ENCODE data around the gene DRD4. TPM values are rescaled to one million over a fixed set of nuclear protein-coding genes. Genes with fewer than 3 reads are reported as not detected.

The DRD4 gene
- total and polyA plus RNA-seq, 2 of the 13 experiments (the other 11 are each of a cell fraction or from before 2014, with no cell fraction given): 0.09 to 0.13 TPM

DNA sequence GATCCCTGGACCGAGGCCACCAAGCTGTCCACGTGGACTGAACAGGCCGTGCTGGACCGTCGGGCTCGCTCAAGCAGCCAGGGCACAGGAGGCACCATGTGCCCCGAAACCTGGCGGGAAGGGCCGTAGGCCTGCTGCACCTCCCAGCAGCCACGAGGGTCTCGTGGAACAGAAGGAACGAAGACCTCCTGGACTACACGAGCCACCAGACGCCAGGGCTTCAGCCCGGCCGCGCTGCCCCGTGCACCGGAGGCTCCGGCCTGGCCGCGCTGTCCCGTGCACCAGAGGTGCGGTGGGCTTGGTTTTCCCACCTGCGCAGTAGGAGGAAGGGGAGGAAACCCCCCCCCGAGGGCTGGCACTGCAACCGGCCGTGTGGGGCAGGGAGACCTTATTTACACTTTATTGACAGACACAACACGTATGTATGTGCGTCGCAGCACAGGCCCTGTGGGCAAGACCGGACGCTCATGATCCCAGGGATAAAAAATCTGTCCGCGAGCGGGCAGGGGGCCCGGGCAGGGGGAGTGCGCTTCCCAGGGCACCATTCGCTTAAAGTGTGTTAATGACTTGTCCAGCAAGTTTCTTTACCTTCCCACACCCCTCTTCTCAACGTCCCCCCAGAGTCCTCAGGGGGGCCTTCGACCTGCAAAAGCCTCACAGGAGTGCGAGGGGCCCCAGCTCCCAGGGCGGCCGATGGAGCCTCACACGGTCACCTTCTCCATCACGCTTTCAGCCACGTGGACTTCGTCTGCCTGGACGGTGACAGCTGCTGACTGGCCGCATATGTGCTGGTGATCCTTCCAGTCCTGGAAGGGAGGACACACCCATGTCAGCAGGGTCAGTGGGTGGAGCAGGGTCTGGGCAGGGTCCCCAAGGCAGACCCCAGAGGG lies 7.0 kb downstream of the DRD4 start:
- WGBS (ENCODE audit: low lambda C conversion rate): 97% methylated on average over 44 of the region's 50 CpGs
- no peaks in the 10 kb centered on the region for H3K9me3 ChIP-seq (ENCODE audit: low read length)
- 0 out of 2 replicates have a peak, but pooled peaks cover 5% of the 10 kb centered on the region for H4K20me1 ChIP-seq (ENCODE audit: insufficient read depth, low read length)
- no peak overlapping the region for H3K9ac ChIP-seq (ENCODE audit: insufficient read depth, low read depth, low read length)
- ATAC-seq: no peak; the same call in 2 of the 3 replicates
- DNase-seq (ENCODE audit: low spot score): no peak
- CTCF ChIA-PET (ENCODE audit: low intra/inter-chr PET ratio, low total read pairs): no interaction called here
- no peak overlapping the region for H3K4me3 ChIP-seq (replicated peaks in 1 of 3; ENCODE audit: insufficient read depth in 1 of 3, low read depth in 2 of 3, low read length in 3 of 3)
- no peak overlapping the region for H2AFZ ChIP-seq (ENCODE audit: low read length)
- H3K36me3 ChIP-seq (replicated peaks in 1 of 2; ENCODE audit: control insufficient read depth in 1 of 2, insufficient read depth in 2 of 2, low read length in 2 of 2): peaks cover 4 to 10% of the 10 kb centered on the region in 2 experiments; a peak in 3 of 5 replicates
- peaks cover 12% of the 10 kb centered on the region; the same call in 1 of the 2 replicates for H3K4me1 ChIP-seq (ENCODE audit: insufficient read depth, low read length)
- H3K4me2 ChIP-seq (ENCODE audit: low read depth, low read length): no peak overlapping the region
- H3K27me3 ChIP-seq (ENCODE audit: control insufficient read depth in 1 of 2, insufficient read depth in 2 of 2, low read length in 2 of 2): no peaks in the 10 kb centered on the region
- no peak overlapping the region for H3K27ac ChIP-seq (ENCODE audit: extremely low read length, insufficient read depth, low read length)
- no TSS peak for BruUV-seq (replicated peaks)
- TF ChIP-seq, protein P1, sequence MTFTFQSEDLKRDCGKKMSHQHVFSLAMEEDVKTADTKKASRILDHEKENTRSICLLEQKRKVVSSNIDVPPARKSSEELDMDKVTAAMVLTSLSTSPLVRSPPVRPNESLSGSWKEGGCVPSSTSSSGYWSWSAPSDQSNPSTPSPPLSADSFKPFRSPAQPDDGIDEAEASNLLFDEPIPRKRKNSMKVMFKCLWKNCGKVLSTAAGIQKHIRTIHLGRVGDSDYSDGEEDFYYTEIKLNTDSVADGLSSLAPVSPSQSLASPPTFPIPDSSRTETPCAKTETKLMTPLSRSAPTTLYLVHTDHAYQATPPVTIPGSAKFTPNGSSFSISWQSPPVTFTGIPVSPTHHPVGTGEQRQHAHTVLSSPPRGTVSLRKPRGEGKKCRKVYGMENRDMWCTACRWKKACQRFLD (CRISPR knock-in tag; IDR thresholded peaks at IDR 0.05; ENCODE audit: borderline replicate concordance): no peak
- peak; percentile 86 for TF ChIP-seq AGO2 (optimal IDR thresholded peaks at IDR 0.05; ENCODE audit: low read depth, low read length)
- no peak for TF ChIP-seq ZNF879 (CRISPR knock-in tag; IDR thresholded peaks at IDR 0.05)
- TF ChIP-seq NFKBIZ (CRISPR knock-in tag; IDR thresholded peaks at IDR 0.05): no peak
- peak in 1 of 2 experiments; percentile 22; a peak in 1 of 4 replicates for TF ChIP-seq POLR2A (IDR thresholded peaks at IDR 0.05; ENCODE audit: insufficient read depth in 1 of 2, low read depth in 2 of 2, low read length in 2 of 2)
- TF ChIP-seq, protein P2, sequence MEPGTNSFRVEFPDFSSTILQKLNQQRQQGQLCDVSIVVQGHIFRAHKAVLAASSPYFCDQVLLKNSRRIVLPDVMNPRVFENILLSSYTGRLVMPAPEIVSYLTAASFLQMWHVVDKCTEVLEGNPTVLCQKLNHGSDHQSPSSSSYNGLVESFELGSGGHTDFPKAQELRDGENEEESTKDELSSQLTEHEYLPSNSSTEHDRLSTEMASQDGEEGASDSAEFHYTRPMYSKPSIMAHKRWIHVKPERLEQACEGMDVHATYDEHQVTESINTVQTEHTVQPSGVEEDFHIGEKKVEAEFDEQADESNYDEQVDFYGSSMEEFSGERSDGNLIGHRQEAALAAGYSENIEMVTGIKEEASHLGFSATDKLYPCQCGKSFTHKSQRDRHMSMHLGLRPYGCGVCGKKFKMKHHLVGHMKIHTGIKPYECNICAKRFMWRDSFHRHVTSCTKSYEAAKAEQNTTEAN (CRISPR knock-in tag; conservative IDR thresholded peaks at IDR 0.05): no peak
- no peak for TF ChIP-seq MAF1 (CRISPR knock-in tag; IDR thresholded peaks at IDR 0.05; ENCODE audit: borderline replicate concordance)
- no peak for TF ChIP-seq SAFB2 (CRISPR knock-in tag; IDR thresholded peaks at IDR 0.05; ENCODE audit: borderline replicate concordance, low read depth)
- no peak for FAIRE-seq
- in situ Hi-C loops (cut with HindIII; ENCODE audit: extremely low pct_ligation_motif_present, low pct_unique_long_range_greater_than_20kb) (no loop called here), intact Hi-C loops (cut with micrococcal nuclease; ENCODE audit: unreplicated experiment) (no loop called here)
- no peaks in the 10 kb centered on the region for H3K79me2 ChIP-seq (ENCODE audit: insufficient read depth, low read length)
- POLR2A ChIA-PET: interaction anchor here (0.7 kb wide), 1 partner anchor 152 kb away, joined by 3 read pairs; no protein-coding TSS in a partner anchor

All from HepG2 (cell line).